Head of caudate nucleus (tissue), 42 donors: ENCODE data around the gene ZNF771.

Source experiments
- DNase-seq, 42 donors: peaks; one replicate each; pipeline versions ENCODE4 v3.0.0 to v3.0.0-alpha.2; 2020 to 2021; ENCODE audit warnings: mixed read lengths in 7 of 42
- intact Hi-C: fragments of 100-400 bp; cut with DNase I; formaldehyde crosslinking; loops from one replicate; pipeline ENCODE4 v1.15.0; 2022

ZNF771 gene

DNA sequence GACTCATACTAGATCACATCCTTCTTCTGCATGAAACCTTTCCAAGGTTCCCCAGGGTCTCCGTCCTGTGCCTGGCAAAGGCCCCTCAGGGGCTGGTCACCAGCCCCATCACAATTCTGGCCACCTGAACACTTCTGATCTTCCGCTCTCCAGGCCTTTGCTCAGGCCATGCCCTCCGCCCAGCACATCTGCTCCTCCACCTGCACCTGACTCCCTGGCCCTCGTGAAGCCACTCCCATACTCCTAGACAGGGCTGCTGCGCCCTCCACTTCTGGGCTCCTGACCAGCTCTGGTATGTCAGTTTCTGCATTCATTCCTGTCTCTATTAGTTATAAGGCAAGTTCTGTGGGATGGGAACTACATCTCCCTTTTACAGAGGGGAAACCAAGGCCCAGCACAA is 34.7 kb upstream of the ZNF771 start:
- no peak for DNase-seq
- intact Hi-C loops: no loop called here

DNA sequence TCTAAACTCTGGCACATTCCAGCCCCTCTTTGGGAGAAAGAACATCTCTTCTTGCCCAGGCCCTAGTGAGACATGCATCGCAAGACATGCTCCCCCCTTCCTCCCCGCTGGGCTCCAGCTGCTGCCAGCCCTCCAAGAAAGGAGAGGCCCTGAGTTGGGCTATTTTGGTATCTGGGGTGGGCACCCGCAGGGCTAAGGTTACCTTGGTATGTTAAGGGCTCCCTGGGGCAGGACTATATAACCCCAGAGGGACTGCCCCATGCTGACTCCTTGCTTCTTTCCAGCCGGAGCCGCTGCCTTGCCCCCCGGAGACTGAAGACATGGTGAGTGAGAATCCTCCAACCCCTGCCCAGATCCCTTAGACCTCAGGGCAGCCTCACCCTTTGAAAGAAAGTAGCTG is 32.9 kb upstream of the ZNF771 start, which contains the start of gene MYL11:
Gene MYL11, plus strand, starts transcription at position 265 of the 400 bp plus-strand sequence. Its CDS starts 56 bp downstream, at position 321.
- intact Hi-C loops: no loop called here
- DNase-seq: no peak

DNA sequence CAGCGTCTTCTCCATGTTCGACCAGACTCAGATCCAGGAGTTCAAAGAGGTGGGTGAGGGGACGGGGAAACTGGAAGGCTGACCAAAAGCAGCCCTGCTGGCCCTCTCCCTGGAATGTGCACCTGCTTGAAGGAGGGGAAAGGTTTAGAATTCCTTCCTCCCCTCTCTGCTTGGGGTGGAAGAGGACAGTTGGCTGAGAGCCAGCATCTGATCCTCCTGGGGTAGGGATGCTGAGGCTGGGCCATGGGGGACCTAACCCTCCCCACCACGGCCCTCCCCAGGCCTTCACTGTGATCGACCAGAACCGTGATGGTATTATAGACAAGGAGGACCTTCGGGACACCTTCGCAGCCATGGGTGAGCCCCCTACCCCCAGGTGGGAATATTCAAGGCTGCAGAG is 31.5 kb upstream of the ZNF771 start:
- no peak for DNase-seq
- intact Hi-C loops: no loop called here

DNA sequence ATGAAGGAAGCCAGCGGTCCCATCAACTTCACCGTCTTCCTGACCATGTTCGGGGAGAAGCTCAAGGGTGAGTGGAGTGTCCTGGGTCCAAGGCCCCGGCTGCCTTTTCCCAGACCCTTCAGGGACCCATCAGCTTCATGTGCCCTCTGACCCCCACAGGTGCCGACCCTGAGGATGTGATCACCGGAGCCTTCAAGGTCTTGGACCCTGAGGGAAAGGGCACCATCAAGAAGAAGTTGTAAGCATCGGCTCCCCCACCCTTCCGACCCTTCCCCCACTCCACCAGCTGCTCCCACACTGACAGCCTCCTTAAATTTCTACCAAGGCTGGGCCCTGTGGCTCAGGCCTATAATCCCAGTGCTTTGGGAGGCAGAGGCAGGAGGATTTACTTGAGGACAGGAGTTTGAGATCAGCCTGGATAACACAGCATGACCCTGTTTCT is 30.9 kb upstream of the ZNF771 start:
- no peak for DNase-seq
- intact Hi-C loops: no loop called here

DNA sequence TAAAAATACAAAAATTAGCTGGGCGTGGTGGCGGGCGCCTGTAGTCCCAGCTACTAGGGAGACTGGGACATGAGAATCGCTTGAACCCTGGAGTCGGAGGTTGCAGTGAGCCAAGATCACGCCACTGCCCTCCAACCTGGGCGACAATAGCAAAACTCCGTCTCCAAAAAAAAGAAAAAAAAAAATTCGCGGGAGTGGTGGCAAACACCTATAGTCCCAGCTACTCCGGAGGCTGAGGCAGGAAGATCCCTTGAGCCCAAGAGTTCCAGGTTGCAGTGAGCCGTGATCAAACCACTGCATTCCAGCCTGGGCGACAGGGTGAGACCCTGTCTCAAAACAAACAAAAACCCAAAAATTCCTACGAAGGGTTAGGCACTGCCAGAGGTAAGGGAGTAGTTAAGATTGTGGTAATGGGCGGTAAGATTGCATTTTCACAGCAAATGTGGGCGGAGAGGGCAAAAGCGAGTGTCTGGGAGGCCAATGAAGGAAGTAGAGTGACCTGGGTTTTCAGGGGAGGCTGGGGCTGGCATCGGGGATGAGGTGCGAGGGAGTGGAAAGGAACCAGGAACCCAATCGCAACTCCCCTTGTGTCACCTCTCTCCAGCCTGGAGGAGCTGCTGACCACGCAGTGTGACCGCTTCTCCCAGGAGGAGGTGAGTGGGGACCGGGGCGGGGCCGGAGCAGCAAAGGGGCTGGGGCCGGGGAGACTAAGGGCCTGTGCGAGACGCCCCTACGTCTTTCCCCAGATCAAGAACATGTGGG is 30.2 kb upstream of the ZNF771 start:
- intact Hi-C loops: no loop called here
- no peak for DNase-seq

DNA sequence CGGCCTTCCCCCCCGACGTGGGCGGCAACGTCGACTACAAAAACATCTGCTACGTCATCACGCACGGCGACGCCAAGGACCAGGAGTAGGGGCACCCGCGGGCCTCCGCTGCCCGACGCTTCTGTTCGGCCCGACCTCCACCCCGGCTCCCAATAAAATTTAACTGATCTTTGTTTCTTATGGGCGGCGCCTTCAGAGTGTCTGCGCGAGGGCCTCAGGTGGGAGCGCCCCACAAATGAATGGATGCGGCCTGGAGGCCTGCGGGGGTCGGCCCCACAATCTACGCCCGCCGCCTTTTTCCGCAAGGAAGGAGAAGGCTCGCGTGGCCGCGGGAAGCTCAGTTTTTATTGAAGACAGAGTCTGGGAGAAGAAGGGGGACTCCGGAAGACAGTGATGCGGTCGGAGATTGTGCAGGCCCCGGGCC is 29.6 kb upstream of the ZNF771 start:
- intact Hi-C loops: loop anchor here (2.0 kb wide), 1 partner anchor 17 kb away; the partner anchor contains the start of gene ZNF48

DNA sequence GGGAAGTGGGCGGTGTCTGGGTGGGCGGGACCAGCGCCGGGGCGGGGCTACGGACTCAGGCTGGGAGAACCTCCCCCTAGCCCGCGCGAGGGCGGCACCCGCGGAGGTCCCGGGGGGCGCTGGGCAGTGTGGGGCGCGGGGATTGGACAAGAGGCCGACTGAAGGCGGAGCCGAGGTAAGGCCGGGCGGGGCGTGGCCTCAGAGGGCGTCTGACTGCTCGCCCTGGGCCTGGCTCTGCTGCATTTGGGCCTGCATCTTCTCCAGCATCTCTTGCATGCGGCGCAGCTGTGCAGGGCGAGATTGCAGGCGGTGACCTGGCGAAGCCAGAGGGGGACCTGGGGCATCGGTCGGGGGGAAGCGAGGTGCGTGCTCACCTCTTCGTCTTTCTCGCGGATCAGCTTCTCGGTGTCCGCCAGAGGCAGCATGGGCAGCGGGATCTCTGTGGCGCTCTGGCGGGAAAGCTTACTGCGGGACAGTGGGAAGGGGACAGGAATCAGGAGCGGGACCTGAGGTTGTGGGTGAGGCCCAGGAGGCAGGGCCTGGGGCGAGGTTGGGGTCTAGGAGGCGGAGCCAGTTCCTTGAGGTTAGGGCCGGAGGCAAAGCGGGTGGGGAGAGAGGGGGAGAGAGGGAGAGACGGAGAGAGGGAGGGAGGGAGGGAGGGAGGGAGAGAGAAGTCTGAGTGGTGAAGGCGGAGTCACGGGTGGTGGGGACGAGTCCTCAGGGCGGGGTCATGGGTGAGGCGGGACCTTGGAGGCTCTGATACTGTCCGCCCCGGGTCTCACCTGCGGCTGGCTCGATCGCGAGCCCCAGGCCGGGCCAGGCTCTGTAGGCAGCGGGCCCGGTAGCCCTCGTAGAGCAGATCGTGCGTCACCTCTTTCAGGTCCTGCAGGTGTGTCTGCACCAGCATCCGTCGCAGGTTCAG is 28.9 kb upstream of the ZNF771 start:
- intact Hi-C loops: loop anchor here (2.0 kb wide), 1 partner anchor 16 kb away; the partner anchor contains the start of gene ZNF48
- peak; percentile 98 to 100 (median 100) for DNase-seq

More for the DNA sequence above, 29.6 kb upstream of the ZNF771 start:
- peak; percentile 92 to 99 (median 96) for DNase-seq

DNA sequence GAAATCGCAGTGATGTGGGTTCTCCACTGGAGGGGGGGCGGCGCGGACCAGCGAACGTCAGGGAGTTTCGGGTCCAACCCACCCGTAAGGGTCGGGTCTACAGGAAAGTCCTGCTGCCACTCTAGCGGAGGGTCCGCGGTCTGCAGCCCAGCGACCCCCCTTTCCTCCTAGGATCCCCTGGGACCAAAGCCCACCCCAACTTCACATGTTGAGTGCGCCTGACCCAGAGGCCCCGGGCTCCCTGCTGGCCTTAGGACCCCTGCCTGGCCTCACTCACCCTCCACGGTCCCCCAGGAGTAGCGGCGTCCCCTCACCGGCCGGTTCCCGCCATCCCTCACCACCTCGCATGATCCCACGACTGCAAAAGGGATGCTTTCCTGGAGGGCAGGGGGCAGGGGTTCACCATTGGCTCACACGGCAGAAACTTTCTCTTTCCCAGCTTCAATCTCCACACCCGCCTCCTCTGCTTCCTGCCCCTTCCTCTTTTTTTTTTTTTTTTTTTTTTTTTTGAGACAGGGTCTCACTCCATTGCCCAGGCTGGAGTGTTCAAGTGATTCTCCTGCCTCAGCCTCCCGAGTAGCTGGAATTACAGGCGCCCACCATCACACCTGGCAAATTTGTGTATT is 28.1 kb upstream of the ZNF771 start:
- intact Hi-C loops: loop anchor here (2.0 kb wide), 1 partner anchor 16 kb away; the partner anchor contains the start of gene ZNF48
- DNase-seq: no peak

DNA sequence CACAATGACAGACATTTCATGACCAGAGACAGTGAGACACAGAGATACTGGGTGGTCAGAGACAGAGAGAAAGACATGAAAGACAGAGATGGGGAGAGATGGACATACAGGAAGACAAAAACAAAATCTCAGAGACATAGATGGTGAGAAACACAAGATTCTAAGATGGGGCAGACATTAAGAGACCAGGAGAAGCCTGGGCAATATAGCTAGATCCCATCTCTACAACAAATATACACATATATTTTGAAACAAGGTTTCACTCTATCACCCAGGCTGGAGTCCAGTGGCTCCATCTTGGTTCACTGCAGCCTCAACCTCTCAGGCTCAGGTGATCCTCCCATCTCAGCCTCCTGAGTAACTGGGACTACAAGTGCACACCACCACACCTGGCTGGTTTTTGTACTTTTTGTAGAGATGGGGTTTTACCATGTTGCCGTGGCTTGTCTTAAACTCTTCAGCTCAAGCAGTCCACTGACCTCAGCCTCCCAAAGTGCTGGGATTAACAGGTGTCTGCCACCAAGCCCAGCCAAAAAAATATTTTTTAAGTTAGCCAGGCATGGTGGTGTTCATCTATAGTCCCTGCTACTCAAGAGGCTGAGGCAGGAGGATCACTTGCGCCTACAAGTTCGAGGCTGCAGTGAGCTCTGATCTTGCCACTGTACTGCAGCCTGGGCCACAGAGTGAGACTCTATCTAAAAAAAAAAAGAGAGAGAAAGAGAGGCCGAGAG is 27.2 kb upstream of the ZNF771 start:
- no peak for DNase-seq
- intact Hi-C loops: no loop called here

DNA sequence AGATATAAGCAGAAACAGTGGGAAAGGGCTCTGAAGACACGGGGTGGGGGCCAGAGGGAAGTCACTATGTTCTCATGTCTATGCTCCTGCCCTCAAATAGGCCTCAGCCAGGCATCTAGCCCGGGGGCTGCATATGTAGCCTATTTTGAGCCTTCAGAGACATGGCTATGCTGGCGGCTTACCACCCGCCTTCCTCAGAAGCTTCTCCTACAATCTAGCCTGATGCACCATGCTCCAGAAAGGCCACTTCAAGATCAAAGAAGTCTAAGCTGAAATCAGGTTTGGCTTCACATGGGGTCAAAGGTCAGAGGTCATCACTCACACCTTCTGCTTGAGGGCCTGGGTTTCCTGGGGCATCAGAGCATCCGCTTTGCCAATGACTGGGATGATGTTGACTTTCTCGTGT is 26.6 kb upstream of the ZNF771 start:
- intact Hi-C loops: no loop called here

DNA sequence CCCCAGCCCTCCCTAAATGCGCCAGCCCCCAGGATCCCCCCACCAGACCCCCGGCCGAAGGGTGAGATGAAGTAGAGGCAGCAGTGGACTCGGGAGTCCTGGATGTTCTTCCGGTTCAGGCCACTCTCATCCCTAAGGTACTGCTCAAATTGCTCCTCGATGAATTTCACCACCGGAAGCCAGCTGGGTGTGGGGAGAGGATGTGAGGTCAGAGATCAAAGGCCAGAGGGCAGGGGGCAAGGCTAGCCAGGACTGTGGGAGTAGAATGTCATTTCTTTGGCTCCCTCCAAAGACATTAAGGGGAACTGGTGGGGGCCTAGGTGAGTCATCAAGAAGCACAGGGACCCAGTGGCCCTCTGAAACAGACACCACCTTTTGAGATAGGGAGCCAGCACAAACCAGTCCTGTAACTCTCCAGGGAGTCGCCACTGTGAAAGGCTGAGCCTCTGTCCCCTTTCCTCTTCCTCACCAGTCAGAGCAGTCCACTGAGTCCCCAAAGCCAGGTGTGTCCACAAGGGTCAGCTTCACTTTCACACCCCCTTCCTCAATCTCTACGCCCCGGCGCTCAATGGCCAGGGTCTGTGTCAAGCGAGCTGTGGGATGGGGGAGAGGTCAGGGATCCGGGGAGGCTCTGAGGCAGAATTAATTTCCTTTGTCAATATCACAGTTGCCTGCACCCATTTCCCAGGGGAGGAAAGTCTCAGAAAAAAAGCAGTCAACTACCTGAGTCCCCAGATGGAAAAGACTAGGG is 25.9 kb upstream of the ZNF771 start:
- intact Hi-C loops: no loop called here

More for the DNA sequence above, 26.6 kb upstream of the ZNF771 start:
- no peak for DNase-seq

DNA sequence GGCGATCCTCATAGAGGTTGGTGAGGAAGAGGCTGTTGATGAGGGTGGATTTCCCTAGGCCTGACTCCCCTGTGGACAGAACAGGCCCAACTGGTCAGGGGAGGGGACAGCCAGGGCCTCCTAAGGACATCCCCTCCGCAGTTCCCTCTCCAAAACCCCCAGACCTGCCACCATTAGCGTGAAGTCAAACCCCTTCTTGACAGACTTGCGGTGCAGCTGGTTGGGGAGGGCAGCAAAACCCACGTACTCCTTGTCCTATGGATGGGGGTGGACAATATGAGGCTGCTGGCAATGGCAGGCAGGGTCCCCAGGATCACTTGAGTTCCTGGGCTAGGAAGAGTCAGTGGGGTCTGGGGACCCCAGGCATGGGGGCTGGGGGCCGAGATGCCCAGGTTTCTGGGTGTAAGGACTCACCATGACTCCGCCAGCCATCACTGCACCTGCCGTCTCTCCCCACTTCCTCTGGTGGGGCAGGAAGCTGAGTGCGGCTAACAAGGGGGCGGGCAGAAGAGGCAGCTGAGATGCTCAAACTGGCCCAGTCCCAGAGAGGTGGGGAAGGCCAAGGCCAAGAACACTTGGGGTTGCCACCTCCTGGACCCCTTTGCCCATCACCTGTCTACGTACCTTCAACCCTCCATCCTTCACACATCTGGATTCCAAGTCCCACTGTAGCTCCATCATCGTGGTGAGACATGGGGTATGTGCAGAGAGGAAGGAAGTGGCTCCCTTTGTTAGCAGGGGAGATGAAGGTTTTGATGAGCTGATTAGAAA is 25.1 kb upstream of the ZNF771 start, which contains the start of gene SEPTIN1:
Gene SEPTIN1, minus strand, starts transcription at position 451 of the 771 bp plus-strand sequence. Its CDS starts 19 bp downstream, at position 432.
- intact Hi-C loops: no loop called here
- DNase-seq: no peak

More for the DNA sequence above, 25.9 kb upstream of the ZNF771 start:
- DNase-seq: no peak

DNA sequence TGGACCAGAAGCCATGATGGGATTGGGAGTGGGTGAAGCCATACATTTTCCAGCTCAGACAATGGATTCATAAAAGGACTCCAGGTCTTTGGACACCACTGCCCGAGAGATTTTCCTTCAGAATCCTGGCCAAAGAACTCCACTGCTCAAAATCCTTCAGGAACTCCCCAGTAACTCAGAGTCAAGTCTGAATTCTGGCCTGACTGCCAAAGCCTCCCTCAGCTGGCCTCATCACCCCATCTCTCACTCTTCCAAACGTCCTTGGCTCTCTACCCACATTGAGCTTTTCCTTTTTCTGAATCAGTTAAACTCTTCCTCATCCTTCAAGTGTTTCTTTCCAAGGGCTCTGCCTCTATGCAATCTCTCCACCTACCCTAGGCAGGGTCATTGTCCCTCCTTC is 23.9 kb upstream of the ZNF771 start:
- intact Hi-C loops: no loop called here
- DNase-seq: no peak

DNA sequence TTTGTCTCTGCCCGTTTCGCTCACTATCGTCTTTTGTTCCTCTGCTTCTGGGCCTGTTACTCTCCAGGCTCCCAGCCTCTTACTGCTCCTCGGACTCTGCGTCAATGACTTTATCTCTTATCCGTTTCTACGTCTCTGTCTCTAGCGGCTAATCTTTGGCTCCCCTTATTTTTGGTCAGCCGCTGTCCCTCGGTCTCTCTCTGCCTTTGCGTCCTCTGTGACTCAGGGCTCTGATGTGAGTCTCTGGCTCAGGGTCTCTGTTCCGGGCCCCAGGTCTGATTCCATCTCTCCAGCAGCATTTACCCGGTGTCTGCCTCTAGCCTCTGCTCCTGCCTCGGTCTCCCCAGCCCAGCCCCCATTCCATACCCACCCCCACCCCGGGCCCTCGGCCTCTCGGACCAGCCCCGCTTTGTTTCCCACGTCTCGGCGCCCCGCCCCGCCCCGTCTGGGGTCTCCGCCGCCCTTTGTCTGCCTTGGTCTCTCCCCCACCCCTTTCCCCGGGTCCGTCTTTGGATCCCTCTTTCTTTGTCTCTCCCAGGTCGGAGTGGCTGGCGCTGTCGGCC is 12.7 kb upstream of the ZNF771 start:
- intact Hi-C loops: loop anchor here (2.0 kb wide), 1 partner anchor 16 kb away; no protein-coding TSS in a partner anchor
- DNase-seq: peak in 2 of 42 donors; percentile 7 to 19

DNA sequence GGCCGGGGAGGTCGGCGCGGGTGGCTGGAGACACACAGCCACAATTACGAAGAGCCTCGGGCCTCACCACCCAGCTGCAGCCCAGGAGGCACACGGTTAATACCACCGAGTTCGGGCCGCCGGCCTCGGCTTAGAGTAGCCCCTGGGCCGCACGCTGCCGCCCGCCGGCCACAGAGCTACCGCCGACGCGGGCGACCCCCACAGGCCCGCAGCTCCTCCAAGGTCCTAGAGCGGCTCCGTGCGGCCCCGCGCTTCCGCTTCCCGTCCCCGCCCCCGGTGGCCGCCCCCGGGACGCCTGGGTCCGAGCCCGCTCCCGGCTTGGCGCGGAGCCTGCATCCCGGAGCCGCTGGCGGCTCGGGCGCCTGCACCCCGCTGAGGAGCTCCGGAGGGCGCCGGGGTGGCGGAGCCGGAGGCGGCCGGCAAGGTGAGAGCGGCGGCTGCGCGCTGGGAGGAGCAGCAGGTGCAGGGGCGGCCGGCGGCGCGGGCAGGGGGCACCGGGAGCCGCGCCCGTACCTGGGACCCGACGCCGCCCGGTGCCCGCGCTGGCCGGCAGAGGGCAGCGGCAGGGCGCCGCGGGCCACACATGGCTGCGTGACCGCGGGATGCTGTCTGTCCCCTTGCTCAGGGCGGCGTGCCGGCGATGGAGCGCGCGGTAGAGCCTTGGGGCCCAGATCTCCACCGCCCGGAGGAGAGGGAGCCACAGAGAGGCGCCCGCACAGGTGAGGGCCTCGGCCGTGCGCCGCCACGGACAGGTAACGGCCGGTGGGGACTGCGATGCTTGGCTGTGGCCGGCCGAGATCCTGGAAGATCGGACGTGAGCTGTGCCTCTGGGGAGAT is 12.0 kb upstream of the ZNF771 start, which contains the start of gene ZNF48:
Gene ZNF48, plus strand, starts transcription at position 266 of the 837 bp plus-strand sequence. Its CDS starts 375 bp downstream, at position 641.
- intact Hi-C loops: loop anchor here (2.0 kb wide), 1 partner anchor 17 kb away; no protein-coding TSS in a partner anchor

More for the DNA sequence above, 12.0 kb upstream of the ZNF771 start, which contains the start of gene ZNF48:
- DNase-seq: peak; percentile 66 to 95 (median 89)
